H1 (cell line): ENCODE data around the gene PGAM2. TPM values are rescaled to one million over a fixed set of nuclear protein-coding genes. Genes with fewer than 3 reads are reported as not detected.

Source experiments
- CTCF ChIA-PET: fragments of 300-600 bp; sonication (Branson Sonifier 250); formaldehyde crosslinking; loops from one replicate; lab custom pipeline; 2021; ENCODE audit not compliant: partially characterized antibody; lab: Charles Lee
- POLR2A ChIA-PET: fragments of 300-600 bp; sonication (Branson Sonifier 250); formaldehyde crosslinking; loops from one replicate; lab custom pipeline; 2021; ENCODE audit warnings: inconsistent platforms; ENCODE audit not compliant: partially characterized antibody; lab: Charles Lee
- DNase-seq, 2 experiments: peaks; one replicate each; pipeline versions ENCODE4 v3.0.0 to v3.0.0-alpha.2; 2010 to 2022; ENCODE audit warnings: low spot score in 2 of 2, low read depth in 1 of 2, mixed read lengths in 1 of 2
- FAIRE-seq: peaks from 2 replicates; lab custom pipeline; 2011; peaks lifted over from hg19 to GRCh38; lab: Jason Lieb, UNC
- H2AFZ ChIP-seq: 2 replicates; pipeline ENCODE4 v1.8.1; 2012; ENCODE audit warnings: low read length, inconsistent platforms
- H2AK5ac ChIP-seq: 2 replicates; pipeline ENCODE4 v1.6.1; 2013; ENCODE audit warnings: low read depth, low read length
- H2BK120ac ChIP-seq: replicated peaks from 2 replicates; pipeline ENCODE3; 2013; ENCODE audit warnings: low read depth, low read length, inconsistent platforms
- H2BK12ac ChIP-seq: 2 replicates; pipeline ENCODE4 v1.6.1; 2013; ENCODE audit warnings: low read depth, low read length
- H2BK15ac ChIP-seq: 2 replicates; pipeline ENCODE4 v1.6.1; 2013; ENCODE audit warnings: low read length
- H2BK20ac ChIP-seq: 2 replicates; pipeline ENCODE4 v1.6.1; 2013; ENCODE audit warnings: low read length
- H2BK5ac ChIP-seq: 2 replicates; pipeline ENCODE4 v1.6.1; 2013; ENCODE audit warnings: low read depth, low read length
- H3K14ac ChIP-seq: 2 replicates; pipeline ENCODE4 v1.6.1; 2013; ENCODE audit warnings: inconsistent platforms; ENCODE audit not compliant: insufficient read length
- H3K18ac ChIP-seq: 2 replicates; pipeline ENCODE4 v1.6.1; 2013; ENCODE audit warnings: low read length; ENCODE audit errors: extremely low read depth
- H3K23ac ChIP-seq: 2 replicates; pipeline ENCODE4 v1.6.1; 2013; ENCODE audit warnings: inconsistent platforms; ENCODE audit not compliant: insufficient read length
- H3K23me2 ChIP-seq: 2 replicates; pipeline ENCODE4 v1.6.1; 2013; ENCODE audit warnings: low read depth, low read length
- H3K27ac ChIP-seq: 2 replicates; pipeline ENCODE4 v1.6.1; 2011; ENCODE audit warnings: low read depth, low read length, inconsistent platforms
- H3K27me3 ChIP-seq, 4 experiments: replicated peaks in 1 of 4; 1 replicate in 1 of 4; 2 replicates in 3 of 4; pipeline versions ENCODE4 v1.6.1 to v1.8.1; 2011 to 2013; ENCODE audit warnings: low read length in 3 of 4, mild to moderate bottlenecking in 3 of 4, inconsistent platforms in 2 of 4, mixed read lengths in 2 of 4, moderate library complexity in 1 of 4; ENCODE audit not compliant: control insufficient read depth in 3 of 4, insufficient read depth in 3 of 4; ENCODE audit errors: extremely low read depth in 1 of 4
- H3K36me3 ChIP-seq, 4 experiments: 2 replicates each; pipeline versions ENCODE4 v1.6.1 to v1.8.1; 2011 to 2013; ENCODE audit warnings: mild to moderate bottlenecking in 4 of 4, low read length in 3 of 4, moderate library complexity in 2 of 4, control low read depth in 1 of 4, inconsistent platforms in 1 of 4; ENCODE audit not compliant: insufficient read depth in 4 of 4, control insufficient read depth in 2 of 4
- H3K4ac ChIP-seq: replicated peaks from 2 replicates; pipeline ENCODE3; 2013; ENCODE audit warnings: low read length, low read depth, mixed read lengths, inconsistent platforms; ENCODE audit not compliant: insufficient read length
- H3K4me1 ChIP-seq, 4 experiments: replicated peaks in 1 of 4; 1 replicate in 1 of 4; 2 replicates in 3 of 4; pipeline versions ENCODE4 v1.6.1 to v1.8.1; 2011 to 2013; ENCODE audit warnings: low read length in 3 of 4, inconsistent platforms in 2 of 4, mixed read lengths in 1 of 4; ENCODE audit not compliant: insufficient read depth in 4 of 4, control insufficient read depth in 3 of 4
- H3K4me2 ChIP-seq, 2 experiments: 2 replicates each; pipeline versions ENCODE4 v1.6.1 to v1.8.1; 2011 to 2013; ENCODE audit warnings: low read depth in 2 of 2, low read length in 2 of 2, control low read depth in 1 of 2, inconsistent platforms in 1 of 2, mild to moderate bottlenecking in 1 of 2; ENCODE audit not compliant: insufficient read depth in 1 of 2
- H3K4me3 ChIP-seq, 4 experiments: fragments of 200-600, 300-600 bp in 1 of 4; sonication (generic), shearing (Covaris generic), sonication (Bioruptor Twin) in 1 of 4; 2 replicates each; pipeline versions ENCODE4 v1.5.1 to v1.8.1; 2011 to 2016; ENCODE audit warnings: low read length in 4 of 4, low read depth in 3 of 4, control low read depth in 2 of 4, inconsistent platforms in 2 of 4, mild to moderate bottlenecking in 2 of 4, mixed read lengths in 1 of 4, moderate library complexity in 1 of 4; ENCODE audit not compliant: insufficient read depth in 2 of 4; ENCODE audit errors: extremely low read depth in 1 of 4
- H3K56ac ChIP-seq: replicated peaks from 2 replicates; pipeline ENCODE3; 2013; ENCODE audit warnings: low read depth, mild to moderate bottlenecking, mixed read lengths, low read length, inconsistent platforms; ENCODE audit not compliant: insufficient read length
- H3K79me1 ChIP-seq: 2 replicates; pipeline ENCODE4 v1.6.1; 2013; ENCODE audit warnings: low read depth, low read length, control low read depth
- H3K79me2 ChIP-seq, 2 experiments: 2 replicates each; pipeline versions ENCODE4 v1.6.1 to v1.8.1; 2012 to 2013; ENCODE audit warnings: low read length in 2 of 2, mild to moderate bottlenecking in 2 of 2, inconsistent platforms in 1 of 2; ENCODE audit not compliant: insufficient read depth in 2 of 2, control insufficient read depth in 1 of 2
- H3K9ac ChIP-seq, 4 experiments: replicated peaks in 1 of 4; 1 replicate in 1 of 4; 2 replicates in 3 of 4; pipeline versions ENCODE4 v1.6.1 to v1.8.1; 2011 to 2013; ENCODE audit warnings: low read depth in 3 of 4, low read length in 3 of 4, control low read depth in 2 of 4, mild to moderate bottlenecking in 2 of 4, moderate library complexity in 2 of 4, inconsistent platforms in 1 of 4; ENCODE audit errors: extremely low read depth in 1 of 4
- H3K9me3 ChIP-seq, 2 experiments: 2 replicates each; pipeline versions ENCODE4 v1.6.1 to v1.8.1; 2012 to 2013; ENCODE audit warnings: mild to moderate bottlenecking in 2 of 2, moderate library complexity in 2 of 2, control low read depth in 1 of 2, inconsistent platforms in 1 of 2, low read depth in 1 of 2, low read length in 1 of 2, mixed read lengths in 1 of 2; ENCODE audit not compliant: insufficient read depth in 2 of 2
- H4K20me1 ChIP-seq, 2 experiments: replicated peaks in 1 of 2; 2 replicates each; pipeline versions ENCODE3 to v1.8.1; 2011 to 2013; ENCODE audit warnings: inconsistent platforms in 2 of 2, low read length in 2 of 2, mild to moderate bottlenecking in 1 of 2; ENCODE audit not compliant: insufficient read depth in 2 of 2, control insufficient read depth in 1 of 2
- H4K5ac ChIP-seq: 2 replicates; pipeline ENCODE4 v1.6.1; 2013; ENCODE audit warnings: low read length, low read depth, mixed read lengths, inconsistent platforms; ENCODE audit not compliant: insufficient read length
- H4K8ac ChIP-seq: 2 replicates; pipeline ENCODE4 v1.8.0; 2013; ENCODE audit warnings: mild to moderate bottlenecking, moderate library complexity, low read length, inconsistent platforms; ENCODE audit not compliant: insufficient read depth; ENCODE audit errors: extremely low read depth
- H4K91ac ChIP-seq: replicated peaks from 2 replicates; pipeline ENCODE3; 2013; ENCODE audit warnings: low read length, mixed read lengths, inconsistent platforms; ENCODE audit not compliant: insufficient read length
- CBX5 ChIP-seq: fragments of 300-800, 300-1000 bp; sonication (generic); IDR thresholded peaks from 2 replicates; pipeline ENCODE4 v1.7.1; 2016; ENCODE audit warnings: antibody characterized with exemption, low read length, low read depth
- JUN ChIP-seq: IDR thresholded peaks from 2 replicates; pipeline ENCODE4 v1.6.1; 2011; ENCODE audit warnings: low read depth, mild to moderate bottlenecking, improper control_type of control experiment, low read length
- RNF2 ChIP-seq: fragments of 200-900, 300-1000 bp; sonication (generic); IDR thresholded peaks from 2 replicates; pipeline ENCODE4 v1.7.1; 2016; ENCODE audit warnings: borderline replicate concordance, low read depth, mild to moderate bottlenecking, antibody characterized with exemption, low read length; ENCODE audit not compliant: poor library complexity, severe bottlenecking; ENCODE audit errors: missing control alignments
- SIN3A ChIP-seq, 2 experiments: IDR thresholded peaks in 1 of 2; conservative IDR thresholded peaks in 1 of 2; 2 replicates each; pipeline ENCODE4 v1.6.1; 2011 to 2012; ENCODE audit warnings: low read length in 2 of 2, improper control_type of control experiment in 1 of 2, low read depth in 1 of 2, mild to moderate bottlenecking in 1 of 2
- SIRT6 ChIP-seq: IDR thresholded peaks from one replicate; pipeline ENCODE4 v1.7.1; 2012; ENCODE audit warnings: low read length, inconsistent platforms
- SP2 ChIP-seq: IDR thresholded peaks from 2 replicates; pipeline ENCODE4 v1.6.1; 2012; ENCODE audit warnings: mild to moderate bottlenecking, low read length, inconsistent platforms
- SRF ChIP-seq: IDR thresholded peaks from 2 replicates; pipeline ENCODE4 v1.6.1; 2011; ENCODE audit warnings: mild to moderate bottlenecking, low read depth, low read length, moderate library complexity
- ZNF274 ChIP-seq: IDR thresholded peaks from 2 replicates; pipeline ENCODE4 v1.7.0; 2012; ENCODE audit warnings: low read length, borderline replicate concordance; ENCODE audit errors: extremely low read depth
- WGBS, 2 experiments: shearing (Covaris generic) in 1 of 2; methylation state at CpG; one replicate each; pipeline versions ENCODE4 v1.1.6 to v1.1.7; 2013 to 2015; ENCODE audit warnings: low lambda C conversion rate in 2 of 2, mixed read lengths in 2 of 2, inconsistent platforms in 1 of 2, low coverage in 1 of 2, missing lambda C conversion rate in 1 of 2; ENCODE audit not compliant: insufficient replicate concordance in 2 of 2, insufficient coverage in 1 of 2, insufficient read length in 1 of 2; ENCODE audit errors: extremely low coverage in 1 of 2, missing lambda C conversion rate in 1 of 2; 5-methylcytosine and 5-hydroxymethylcytosine counted together
- polyA plus RNA-seq, 7 experiments: library from polyadenylated mRNA; depleted of rRNA in 3 of 7; stranded (reverse) in 5 of 7; unstranded in 2 of 7; fragments of >200 nt in 5 of 7; fragments of 200-250 nt in 2 of 7; gene quantifications; 1 replicate in 5 of 7; 2 replicates in 1 of 7; 4 replicates in 1 of 7; pipeline versions ENCODE4 v1.2.1 to v1.2.3, GENCODE V29; 2011 to 2013; ENCODE audit warnings: missing spikeins in 2 of 7, mixed read lengths in 2 of 7
- total RNA-seq: library from RNA; stranded (reverse); fragmentation: NEBNext Ultra II Directional; extraction: Animal tissue kit (Norgen Biotek cat#: 25700); gene quantifications from 2 replicates; pipeline ENCODE4 v1.2.1, GENCODE V29; 2021
- TF ChIP-seq, protein P1 (sequence below): IDR thresholded peaks from 2 replicates; pipeline ENCODE4 v1.6.1; 2012; ENCODE audit warnings: inconsistent platforms
- TF ChIP-seq, protein P2 (sequence below): IDR thresholded peaks from 2 replicates; pipeline ENCODE4 v1.6.1; 2011; ENCODE audit warnings: low read depth, mild to moderate bottlenecking, low read length; ENCODE audit not compliant: insufficient read depth

Gene PGAM2
- total and polyA plus RNA-seq, 2 of the 8 experiments (the other 6 are each of a cell fraction or from before 2014, with no cell fraction given), result 2.1 to 2.9 TPM

DNA sequence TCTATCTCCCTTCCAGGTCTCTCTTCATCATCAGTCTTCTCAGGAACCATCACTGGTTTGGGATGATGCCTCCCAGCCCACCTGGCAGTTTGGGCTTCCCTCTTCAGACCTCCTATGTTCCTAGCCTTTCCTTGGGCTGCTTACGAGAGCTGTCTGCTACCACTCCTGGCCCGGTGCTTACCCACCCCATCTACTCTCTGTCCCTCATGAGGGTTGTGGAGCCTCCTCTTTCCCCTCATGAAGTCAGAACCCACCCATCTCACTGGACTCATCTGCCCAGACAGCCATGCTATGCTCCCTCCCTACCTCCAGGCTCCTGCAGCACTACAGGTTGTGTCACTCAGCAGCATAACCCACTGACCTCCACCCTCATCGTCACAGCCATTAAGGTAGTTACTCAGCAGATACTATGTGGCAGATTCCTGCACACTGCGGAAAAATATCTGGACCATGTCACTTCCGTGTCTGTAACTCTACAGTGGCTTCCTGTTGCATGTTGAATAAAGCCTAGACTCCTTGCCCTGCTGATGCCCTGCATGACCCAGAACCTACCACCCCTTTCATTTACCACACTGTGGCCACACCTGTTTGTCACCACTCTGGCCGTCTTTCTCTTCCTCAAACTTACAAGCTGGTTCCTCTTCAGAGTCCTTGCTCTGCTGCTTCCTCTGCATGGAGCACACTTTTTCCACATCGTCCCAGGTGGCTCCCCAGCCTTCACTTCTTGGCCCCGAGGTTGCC lies 18.9 kb downstream of the PGAM2 start:
- no peak overlapping the region for H3K27ac ChIP-seq
- H3K4me2 ChIP-seq, result no peak overlapping the region; a peak in 1 of 4 replicates
- no peak overlapping the region for H3K23ac ChIP-seq
- H4K5ac ChIP-seq, result no peak overlapping the region
- FAIRE-seq, result no peak
- H3K79me1 ChIP-seq, result peaks cover 2% of the 10 kb centered on the region; the same call in 1 of the 2 replicates
- peaks cover 0 to 11% (median 5%) of the 10 kb centered on the region in 4 experiments; a peak in 3 of 8 replicates for H3K36me3 ChIP-seq
- no peak overlapping the region for H2BK20ac ChIP-seq
- no peak overlapping the region for H2BK15ac ChIP-seq
- no peaks in the 10 kb centered on the region for H3K9me3 ChIP-seq
- H2BK5ac ChIP-seq, result no peak overlapping the region
- peaks cover 0 to 25% of the 10 kb centered on the region in 2 experiments; a peak in 2 of 4 replicates for H3K79me2 ChIP-seq
- no peak overlapping the region for H2AFZ ChIP-seq
- ChIA-PET POLR2A (interaction anchor here (2.4 to 2.8 kb wide), 3 partner anchors 9 to 20 kb away, joined by 8 to 16 read pairs (median 13); partner anchors contain the start of gene PGAM2), CTCF (interaction anchor here (0.7 to 1.7 kb wide), 2 partner anchors 17 to 29 kb away, joined by 3 to 4 read pairs; no protein-coding TSS in a partner anchor)
- H3K56ac ChIP-seq, result no peak overlapping the region
- DNase-seq, result no peak
- no peak overlapping the region for H4K91ac ChIP-seq
- H3K23me2 ChIP-seq, result peaks cover 11% of the 10 kb centered on the region
- H3K18ac ChIP-seq, result no peak overlapping the region
- no peak overlapping the region for H4K8ac ChIP-seq
- peaks cover 4 to 11% of the 10 kb centered on the region in 2 experiments for H4K20me1 ChIP-seq
- no peak overlapping the region for H2BK12ac ChIP-seq
- no peak overlapping the region for H3K4me3 ChIP-seq
- 92% methylated on average over 8 of the region's 8 CpGs; no CpG with 5 or more reads in 1 of the 2 experiments for WGBS, 2 experiments
- no peak overlapping the region for H3K4ac ChIP-seq
- H3K4me1 ChIP-seq, result peaks cover 0 to 6% (median 0%) of the 10 kb centered on the region in 4 experiments; a peak in 3 of 7 replicates
- no peak overlapping the region for H3K14ac ChIP-seq
- H2AK5ac ChIP-seq, result no peak overlapping the region
- no peak overlapping the region for H3K9ac ChIP-seq
- H3K27me3 ChIP-seq, result no peaks in the 10 kb centered on the region
- H2BK120ac ChIP-seq, result no peak overlapping the region
- TF ChIP-seq SP2 (no peak), SIRT6 (no peak), CBX5 (no peak), ZNF274 (no peak), SIN3A (conservative IDR thresholded peaks at IDR 0.05 in 1 of 2, IDR thresholded peaks at IDR 0.05 in 1 of 2; ENCODE audit: low read depth in 1 of 2, low read length in 2 of 2) (no peak), JUN (no peak), RNF2 (no peak), SRF (no peak)
- TF ChIP-seq, protein P1, sequence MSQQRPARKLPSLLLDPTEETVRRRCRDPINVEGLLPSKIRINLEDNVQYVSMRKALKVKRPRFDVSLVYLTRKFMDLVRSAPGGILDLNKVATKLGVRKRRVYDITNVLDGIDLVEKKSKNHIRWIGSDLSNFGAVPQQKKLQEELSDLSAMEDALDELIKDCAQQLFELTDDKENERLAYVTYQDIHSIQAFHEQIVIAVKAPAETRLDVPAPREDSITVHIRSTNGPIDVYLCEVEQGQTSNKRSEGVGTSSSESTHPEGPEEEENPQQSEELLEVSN, result no peak
- TF ChIP-seq, protein P2, sequence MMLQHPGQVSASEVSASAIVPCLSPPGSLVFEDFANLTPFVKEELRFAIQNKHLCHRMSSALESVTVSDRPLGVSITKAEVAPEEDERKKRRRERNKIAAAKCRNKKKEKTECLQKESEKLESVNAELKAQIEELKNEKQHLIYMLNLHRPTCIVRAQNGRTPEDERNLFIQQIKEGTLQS, result no peak
